B cell (primary cell): Measurements from ENCODE around the gene ADAMTS2. TPM values are rescaled to one million over a fixed set of nuclear protein-coding genes. Genes with fewer than 3 reads are reported as not detected.

Experiments used
- ATAC-seq: fragments of 200-7000 bp; cut with Tn5 transposase; one replicate; pipeline ENCODE4 v1.10.0; 2021; ENCODE audit warnings: low read depth, mild to moderate bottlenecking, moderate number of reproducible peaks, moderate library complexity
- CTCF ChIA-PET: fragments of 350-600 bp; sonication (Branson Sonifier 250); formaldehyde crosslinking; loops from one replicate; lab custom pipeline; 2021; ENCODE audit warnings: antibody characterized with exemption, inconsistent platforms; lab: Charles Lee
- POLR2A ChIA-PET: fragments of 350-600 bp; sonication (Branson Sonifier 250); formaldehyde crosslinking; loops from one replicate; lab custom pipeline; 2021; ENCODE audit warnings: antibody characterized with exemption; lab: Charles Lee
- DNase-seq: peaks from one replicate; pipeline ENCODE4 v3.0.0; 2013
- H2AFZ ChIP-seq: 2 replicates; pipeline ENCODE4 v1.6.1; 2012; ENCODE audit warnings: mild to moderate bottlenecking, low read depth, low read length; ENCODE audit not compliant: insufficient read depth, poor library complexity, severe bottlenecking
- H3K27ac ChIP-seq, 2 donors: 1 replicate in 1 of 2; 2 replicates in 1 of 2; pipeline ENCODE4 v1.5.1; 2012 to 2013; ENCODE audit warnings: low read length in 2 of 2, mild to moderate bottlenecking in 2 of 2, moderate library complexity in 1 of 2
- H3K27me3 ChIP-seq, 4 experiments: fragments of 200-600 bp in 1 of 4; sonication (generic) in 1 of 4; replicated peaks in 1 of 4; 1 replicate in 2 of 4; 2 replicates in 2 of 4; pipeline versions ENCODE4 v1.6.1 to v1.7.0; 2013 to 2016; ENCODE audit warnings: low read length in 3 of 4, mild to moderate bottlenecking in 2 of 4, mixed read lengths in 1 of 4, moderate library complexity in 1 of 4; ENCODE audit not compliant: insufficient read depth in 4 of 4, control insufficient read depth in 3 of 4; ENCODE audit errors: control extremely low read depth in 1 of 4
- H3K36me3 ChIP-seq, 2 experiments: replicated peaks in 1 of 2; 1 replicate in 1 of 2; 2 replicates in 1 of 2; pipeline versions ENCODE4 v1.6.1 to v1.7.1; 2013; ENCODE audit warnings: low read length in 1 of 2; ENCODE audit not compliant: insufficient read depth in 2 of 2, control insufficient read depth in 1 of 2; ENCODE audit errors: control extremely low read depth in 1 of 2, extremely low read depth in 1 of 2
- H3K4me1 ChIP-seq, 2 donors: fragments of 200-600 bp in 1 of 2; sonication (generic) in 1 of 2; 1 replicate in 1 of 2; 2 replicates in 1 of 2; pipeline versions ENCODE4 v1.5.1 to v1.6.1; 2013 to 2017; ENCODE audit warnings: low read length in 2 of 2; ENCODE audit not compliant: control insufficient read depth in 2 of 2, insufficient read depth in 2 of 2
- H3K4me2 ChIP-seq: replicated peaks from 2 replicates; pipeline ENCODE3; 2012; ENCODE audit warnings: mild to moderate bottlenecking, low read depth, low read length; ENCODE audit not compliant: poor library complexity, severe bottlenecking
- H3K4me3 ChIP-seq, 5 experiments: fragments of 200-600 bp in 1 of 5; sonication (generic) in 1 of 5; 1 replicate in 3 of 5; 2 replicates in 2 of 5; pipeline versions ENCODE4 v1.5.1 to v1.7.0; 2011 to 2016; ENCODE audit warnings: low read length in 4 of 5, mild to moderate bottlenecking in 4 of 5, low read depth in 2 of 5, control low read depth in 1 of 5, moderate library complexity in 1 of 5; ENCODE audit not compliant: insufficient read depth in 1 of 5; ENCODE audit errors: control extremely low read depth in 1 of 5, extremely low read depth in 1 of 5
- H3K79me2 ChIP-seq: fragments of 200-600 bp; sonication (generic); one replicate; pipeline ENCODE4 v1.6.0; 2016; ENCODE audit warnings: low read length; ENCODE audit not compliant: control insufficient read depth, insufficient read depth
- H3K9ac ChIP-seq: fragments of 200-600 bp; sonication (generic); 2 replicates; pipeline ENCODE4 v1.6.1; 2017; ENCODE audit warnings: mild to moderate bottlenecking, low read length, moderate library complexity
- H3K9me3 ChIP-seq, 3 donors: one replicate each; pipeline versions ENCODE4 v1.6.1 to v1.7.1; 2013; ENCODE audit warnings: low read length in 2 of 3; ENCODE audit not compliant: control insufficient read depth in 2 of 3, insufficient read depth in 1 of 3; ENCODE audit errors: control extremely low read depth in 1 of 3
- H4K20me1 ChIP-seq: 2 replicates; pipeline ENCODE4 v1.6.0; 2012; ENCODE audit warnings: mild to moderate bottlenecking, low read length; ENCODE audit not compliant: insufficient read depth, control insufficient read depth, poor library complexity, severe bottlenecking
- H3K27ac Mint-ChIP-seq: one replicate; pipeline ENCODE4 v1.8.0; 2021; ENCODE audit warnings: mixed read lengths
- H3K27me3 Mint-ChIP-seq: one replicate; pipeline ENCODE4 v1.8.0; 2021; ENCODE audit warnings: mixed read lengths
- H3K4me1 Mint-ChIP-seq: one replicate; pipeline ENCODE4 v1.8.0; 2021; ENCODE audit warnings: mixed read lengths
- H3K4me3 Mint-ChIP-seq: one replicate; pipeline ENCODE4 v1.8.0; 2021; ENCODE audit warnings: mixed read lengths
- H3K9me3 Mint-ChIP-seq: one replicate; pipeline ENCODE4 v1.8.0; 2022; ENCODE audit warnings: mixed read lengths; ENCODE audit not compliant: insufficient read depth
- EZH2 ChIP-seq: IDR thresholded peaks from 2 replicates; pipeline ENCODE4 v1.6.1; 2012; ENCODE audit warnings: borderline replicate concordance, low read depth, mild to moderate bottlenecking, moderate library complexity, low read length; ENCODE audit not compliant: insufficient read depth, poor library complexity, severe bottlenecking
- WGBS: methylation state at CpG from one replicate; pipeline ENCODE4 v1.1.5; 2013; ENCODE audit warnings: missing lambda C conversion rate; ENCODE audit not compliant: insufficient coverage; 5-methylcytosine and 5-hydroxymethylcytosine counted together
- intact Hi-C: fragments of 100-400 bp; cut with micrococcal nuclease; formaldehyde crosslinking; loops from one replicate; pipeline ENCODE4 v1.10.0; 2022
- polyA plus RNA-seq: library from polyadenylated mRNA; depleted of rRNA; stranded (reverse); fragments of >200 nt; gene quantifications from 2 replicates; pipeline ENCODE4 v1.2.3, GENCODE V29; 2012
- total RNA-seq, 2 donors: library from RNA; stranded (reverse); fragments of 120-200 nt in 1 of 2; gene quantifications; 1 replicate in 1 of 2; 2 replicates in 1 of 2; pipeline versions ENCODE4 v1.2.3 to v1.2.4, GENCODE V29; 2013 to 2022
- TF ChIP-seq, protein P1 (sequence below): fragments of 200-600 bp; IDR thresholded peaks from one replicate; pipeline ENCODE4 v1.8.0; 2022; ENCODE audit warnings: antibody characterized with exemption, mild to moderate bottlenecking

The ADAMTS2 gene
- total and polyA plus RNA-seq, 2 donors (not counting 1 experiment from before 2014, with no cell fraction given): not detected

GRCh38 chr5:179378441-179379271 is 33.4 kb upstream of the ADAMTS2 start:
- Histone ChIP-seq H2AFZ (no peak overlapping the region), H3K36me3 (no peaks in the 10 kb centered on the region), H3K27ac (no peak overlapping the region), H3K4me3 (no peak overlapping the region), H4K20me1 (no peaks in the 10 kb centered on the region), H3K79me2 (no peaks in the 10 kb centered on the region), H3K27me3 (no peaks in the 10 kb centered on the region), H3K9ac (no peak overlapping the region), H3K4me1 (no peaks in the 10 kb centered on the region), H3K9me3 (peaks cover 0 to 4% (median 0%) of the 10 kb centered on the region in 3 donors), H3K4me2 (no peak overlapping the region)
- Mint-ChIP-seq H3K27me3 (no peaks in the 10 kb centered on the region), H3K27ac (no peak overlapping the region), H3K4me1 (no peaks in the 10 kb centered on the region), H3K9me3 (peaks cover 2% of the 10 kb centered on the region), H3K4me3 (no peak overlapping the region)
- DNase-seq (no peak), ATAC-seq (no peak)
- intact Hi-C loops: no loop called here
- ChIA-PET CTCF (no interaction called here), POLR2A (no interaction called here)
- TF ChIP-seq, protein P1, sequence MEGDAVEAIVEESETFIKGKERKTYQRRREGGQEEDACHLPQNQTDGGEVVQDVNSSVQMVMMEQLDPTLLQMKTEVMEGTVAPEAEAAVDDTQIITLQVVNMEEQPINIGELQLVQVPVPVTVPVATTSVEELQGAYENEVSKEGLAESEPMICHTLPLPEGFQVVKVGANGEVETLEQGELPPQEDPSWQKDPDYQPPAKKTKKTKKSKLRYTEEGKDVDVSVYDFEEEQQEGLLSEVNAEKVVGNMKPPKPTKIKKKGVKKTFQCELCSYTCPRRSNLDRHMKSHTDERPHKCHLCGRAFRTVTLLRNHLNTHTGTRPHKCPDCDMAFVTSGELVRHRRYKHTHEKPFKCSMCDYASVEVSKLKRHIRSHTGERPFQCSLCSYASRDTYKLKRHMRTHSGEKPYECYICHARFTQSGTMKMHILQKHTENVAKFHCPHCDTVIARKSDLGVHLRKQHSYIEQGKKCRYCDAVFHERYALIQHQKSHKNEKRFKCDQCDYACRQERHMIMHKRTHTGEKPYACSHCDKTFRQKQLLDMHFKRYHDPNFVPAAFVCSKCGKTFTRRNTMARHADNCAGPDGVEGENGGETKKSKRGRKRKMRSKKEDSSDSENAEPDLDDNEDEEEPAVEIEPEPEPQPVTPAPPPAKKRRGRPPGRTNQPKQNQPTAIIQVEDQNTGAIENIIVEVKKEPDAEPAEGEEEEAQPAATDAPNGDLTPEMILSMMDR: no peak
- TF ChIP-seq EZH2: no peak
- 84% methylated on average over 16 of the region's 16 CpGs for WGBS

DNA sequence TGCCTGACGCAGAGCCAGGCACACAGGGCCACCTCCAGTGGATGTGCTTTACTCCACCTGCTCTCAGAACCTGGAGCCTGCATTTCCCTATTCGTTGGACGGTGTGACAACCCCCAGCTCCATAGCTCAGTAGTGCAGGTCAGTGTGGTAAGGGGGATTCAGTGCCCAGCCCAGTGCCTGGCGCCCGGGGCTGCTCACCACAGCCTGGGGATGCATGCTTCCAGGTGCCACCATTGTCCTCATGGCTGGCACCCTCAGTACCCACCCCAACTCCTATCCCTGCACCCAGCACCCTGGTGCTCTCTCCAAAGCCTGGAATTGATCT is 32.8 kb upstream of the ADAMTS2 start:
- no peak overlapping the region for H3K4me3 ChIP-seq
- H3K27me3 ChIP-seq: no peaks in the 10 kb centered on the region
- no peak overlapping the region for H3K27ac ChIP-seq
- H3K79me2 ChIP-seq: no peaks in the 10 kb centered on the region
- 97% methylated on average over 5 of the region's 5 CpGs for WGBS
- DNase-seq (no peak), ATAC-seq (no peak)
- no peaks in the 10 kb centered on the region for H4K20me1 ChIP-seq
- no peaks in the 10 kb centered on the region for H3K36me3 ChIP-seq
- Mint-ChIP-seq H3K27ac (no peak overlapping the region), H3K27me3 (no peaks in the 10 kb centered on the region), H3K4me3 (no peak overlapping the region), H3K4me1 (no peaks in the 10 kb centered on the region), H3K9me3 (peaks cover 2% of the 10 kb centered on the region)
- intact Hi-C loops: no loop called here
- no peak overlapping the region for H3K4me2 ChIP-seq
- H2AFZ ChIP-seq: no peak overlapping the region
- no peak for TF ChIP-seq EZH2
- TF ChIP-seq, protein P1: no peak
- no peaks in the 10 kb centered on the region for H3K4me1 ChIP-seq
- CTCF ChIA-PET: no interaction called here
- H3K9me3 ChIP-seq: peaks cover 0 to 4% (median 0%) of the 10 kb centered on the region in 3 donors
- no peak overlapping the region for H3K9ac ChIP-seq
- POLR2A ChIA-PET: no interaction called here
